GM03348 (cell line): Measurements from ENCODE around the gene ACSL3.
"Not testable (repeated sequence)": the region's sequence is repeated elsewhere in the genome, so short reads cannot be mapped to it uniquely, and the experiment has no call there.

Experiments used
- DNase-seq: peaks from one replicate; pipeline ENCODE4 v3.0.0; 2012; ENCODE audit warnings: low spot score

The ACSL3 gene

DNA sequence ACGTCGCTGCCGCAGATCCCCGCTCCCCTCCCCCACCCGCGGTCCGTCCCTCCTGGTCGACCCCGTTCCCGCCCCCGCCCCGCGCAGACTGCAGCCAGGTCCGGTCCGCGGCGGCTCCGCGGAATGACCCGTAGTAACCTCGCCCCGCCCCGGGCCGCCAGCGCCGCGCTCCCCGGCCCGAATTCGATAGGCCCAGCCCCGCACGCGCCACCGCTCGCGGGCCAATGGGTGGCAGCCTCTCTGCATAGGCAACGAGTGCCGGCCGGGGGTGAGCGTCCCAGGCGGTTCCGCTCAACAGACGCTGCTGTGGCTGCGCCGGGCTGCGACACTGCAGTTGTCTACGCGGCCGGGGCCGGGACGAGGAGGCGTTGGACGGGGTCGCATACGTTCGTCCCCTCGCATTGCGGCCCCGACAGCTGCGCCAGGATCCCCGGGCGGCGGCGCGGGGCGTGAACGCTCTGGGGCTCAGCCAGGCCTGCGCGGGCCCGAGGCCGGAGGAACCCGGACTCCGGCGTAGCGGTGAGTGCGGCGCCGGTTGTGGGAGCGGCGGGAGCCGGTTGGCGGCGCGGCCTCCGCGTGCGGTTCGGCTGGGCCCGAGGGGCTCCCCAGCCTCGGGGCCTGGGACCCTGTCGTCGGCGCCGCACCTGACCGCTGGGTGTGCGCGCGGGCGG is at the start of gene ACSL3:
Gene ACSL3, plus strand, starts transcription at position 297 of the 671 bp plus-strand sequence. CDS start 47,737 bp downstream, outside the sequence.
- DNase-seq: peak; percentile 98

GRCh38 chr2:222811828-222812227 is 49.0 kb upstream of the ACSL3 start:
- DNase-seq: no peak

DNA sequence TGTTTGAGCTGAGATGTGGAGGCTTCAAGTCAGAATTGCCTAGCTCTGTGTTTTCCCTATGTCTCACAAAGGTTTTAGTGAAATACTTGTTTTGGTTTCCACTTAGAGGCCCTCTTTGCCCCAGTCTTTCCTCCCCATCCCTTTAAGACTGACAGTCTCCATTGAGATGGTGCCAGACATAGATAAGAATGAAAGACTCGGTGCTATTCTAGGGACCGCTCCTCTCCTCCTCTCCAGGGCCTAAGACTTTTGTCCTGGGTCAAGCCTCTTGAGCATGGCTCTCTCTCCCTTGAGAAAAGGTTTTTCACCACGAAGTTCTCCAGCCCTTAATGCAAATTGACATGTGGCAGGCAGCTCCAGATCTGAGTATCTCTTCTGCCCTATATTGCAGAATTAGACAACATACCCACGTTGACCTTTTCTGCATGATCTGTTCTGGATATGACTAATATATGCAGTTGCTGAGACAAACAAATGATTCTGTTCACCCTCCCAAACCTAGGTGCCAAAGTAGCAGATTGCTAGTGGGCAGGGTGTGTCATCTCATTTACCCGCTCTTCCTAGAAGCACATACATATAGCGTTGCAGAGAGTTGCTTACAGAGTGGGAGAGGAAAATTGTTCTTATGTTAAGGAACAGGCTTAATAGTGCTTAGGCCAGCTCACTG is 47.5 kb upstream of the ACSL3 start:
- no peak for DNase-seq

DNA sequence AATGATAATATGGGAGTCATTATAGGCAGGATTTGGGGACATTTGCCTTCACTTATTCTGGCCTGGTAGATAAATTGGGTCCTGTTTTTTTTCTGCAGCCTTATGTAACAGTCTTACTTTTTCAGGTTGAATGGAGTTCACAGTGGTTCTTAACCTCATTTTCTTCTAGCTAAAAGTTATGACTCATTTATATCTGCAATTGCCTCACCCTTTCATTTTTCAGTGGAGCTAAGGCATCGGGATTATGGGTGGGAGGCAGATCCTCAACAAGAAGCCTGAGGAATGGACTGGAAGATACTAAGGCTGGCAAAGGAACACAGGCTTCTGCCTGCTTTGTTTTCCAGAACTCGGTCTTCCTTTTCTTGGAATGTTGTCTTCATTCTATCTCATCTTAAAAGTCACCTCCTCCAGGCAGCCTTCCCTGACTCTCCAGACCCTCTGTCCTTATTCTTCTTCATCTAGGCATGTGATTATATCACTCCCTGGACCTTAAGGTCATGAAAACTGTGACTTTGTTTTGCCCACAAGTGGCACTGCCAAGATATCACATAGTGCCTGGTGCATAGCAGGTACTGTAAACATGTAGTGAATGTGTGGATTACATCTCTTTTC is 41.0 kb upstream of the ACSL3 start:
- peak; percentile 69 for DNase-seq

- no peak for DNase-seq
Observed at GRCh38 chr2:222823183-222823930, 37.5 kb upstream of the ACSL3 start.

DNA sequence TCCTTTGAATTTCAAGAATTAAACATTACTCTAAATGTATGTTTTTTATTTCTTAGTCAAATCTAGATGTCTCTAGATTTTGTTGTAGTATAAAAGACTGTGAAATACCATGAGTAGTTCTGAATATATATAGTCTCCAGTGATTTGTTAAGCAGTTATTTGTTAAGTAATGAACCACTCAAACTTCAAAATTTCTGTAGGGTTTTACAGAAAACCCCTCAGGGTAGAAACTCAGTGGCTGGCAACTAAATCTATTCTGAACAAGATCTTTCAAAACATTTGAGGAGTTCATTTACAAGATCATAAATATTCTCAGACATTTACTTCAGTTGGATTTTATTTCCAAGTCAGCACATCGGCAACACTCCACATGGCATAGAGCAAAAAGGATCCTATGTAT is 35.8 kb upstream of the ACSL3 start:
- no peak for DNase-seq

GRCh38 chr2:222827417-222827816 is 33.4 kb upstream of the ACSL3 start:
- DNase-seq: no peak

DNA sequence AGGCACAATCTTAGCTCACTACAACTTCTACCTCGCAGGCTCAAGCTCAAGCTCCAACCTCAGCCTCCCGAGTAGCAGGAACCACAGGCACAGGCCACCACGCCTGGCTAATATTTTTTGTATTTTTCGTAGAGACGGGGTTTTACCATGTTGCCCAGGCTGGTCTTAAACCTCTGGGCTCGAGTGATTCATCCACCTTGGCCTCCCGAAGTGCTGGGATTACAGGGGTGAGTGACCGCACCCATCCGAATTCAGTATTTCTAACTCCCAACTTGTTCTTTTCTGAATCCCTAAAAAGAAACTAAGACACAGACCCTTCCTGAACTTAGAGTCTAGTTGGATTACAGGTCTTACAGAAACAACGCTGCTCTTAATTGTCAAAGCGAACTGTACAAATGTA is 32.3 kb upstream of the ACSL3 start:
- DNase-seq: no peak

DNA sequence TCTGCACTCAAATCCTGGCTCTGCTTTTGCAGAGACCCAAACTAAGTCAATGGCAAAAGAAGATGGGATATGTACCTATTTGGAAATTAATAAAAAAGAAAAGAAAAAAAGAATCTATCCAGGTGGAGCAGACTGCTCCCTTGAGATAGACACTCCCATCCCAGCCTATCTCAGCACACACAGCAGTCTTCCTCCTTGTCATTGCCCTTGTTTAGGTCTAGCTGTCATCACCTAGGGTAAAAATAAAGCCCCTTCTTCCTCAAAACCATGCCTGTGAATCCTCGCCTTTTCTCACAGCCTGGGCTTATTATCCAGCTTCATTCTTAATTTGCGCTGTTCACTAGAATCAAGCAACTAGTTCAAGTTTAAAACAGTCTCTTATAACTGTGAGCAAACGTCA is 30.7 kb upstream of the ACSL3 start:
- no peak for DNase-seq

- no peak for DNase-seq
Observed at GRCh38 chr2:222833410-222833809, 27.4 kb upstream of the ACSL3 start.

GRCh38 chr2:222835143-222835822 is 25.6 kb upstream of the ACSL3 start:
- no peak for DNase-seq

GRCh38 chr2:222835823-222836151 is 25.0 kb upstream of the ACSL3 start:
- DNase-seq: no peak

GRCh38 chr2:222837643-222838056 is 23.2 kb upstream of the ACSL3 start:
- DNase-seq: no peak

- no peak for DNase-seq
Observed at GRCh38 chr2:222840060-222840802, 20.6 kb upstream of the ACSL3 start.

GRCh38 chr2:222842491-222843174 is 18.2 kb upstream of the ACSL3 start:
- DNase-seq: no peak

GRCh38 chr2:222844323-222844722 is 16.5 kb upstream of the ACSL3 start:
- DNase-seq: peak; percentile 75

DNA sequence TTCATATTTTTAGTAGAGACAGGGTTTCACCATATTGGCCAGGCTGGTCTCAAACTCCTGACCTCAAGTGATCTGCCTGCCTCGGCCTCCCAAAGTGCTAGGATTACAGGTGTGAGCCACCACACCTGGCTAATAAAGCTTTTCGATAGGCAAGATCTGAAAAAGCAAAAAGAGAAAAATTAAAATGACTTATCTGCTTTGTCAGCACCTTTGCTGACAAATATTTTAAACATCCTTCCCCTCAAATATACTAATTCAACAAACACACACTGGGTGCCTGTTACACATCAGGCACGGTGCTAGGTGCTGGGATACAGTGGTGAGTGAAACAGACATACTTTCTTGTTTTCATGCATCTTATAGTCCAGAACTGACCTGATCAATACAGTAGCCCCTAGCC is 15.5 kb upstream of the ACSL3 start:
- DNase-seq: not testable (repeated sequence)

DNA sequence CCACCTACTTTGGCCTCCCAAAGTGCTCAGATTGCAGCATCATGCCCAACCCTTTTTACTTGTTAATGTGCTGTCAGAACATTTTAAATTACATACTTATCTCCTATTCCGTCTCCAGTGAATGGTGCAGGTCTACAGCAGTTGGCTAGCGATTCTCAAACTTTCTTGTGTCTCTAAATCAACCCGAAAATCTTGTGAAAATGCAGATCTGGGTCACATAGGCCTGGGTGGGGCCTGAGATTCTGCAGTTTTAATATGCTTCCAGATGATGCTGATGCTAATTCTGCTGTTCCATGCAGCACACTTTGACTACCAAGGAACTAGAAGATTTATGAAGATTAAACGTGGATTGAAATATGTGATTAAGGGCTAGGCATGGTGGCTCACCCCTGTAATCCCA is 14.8 kb upstream of the ACSL3 start:
- no peak for DNase-seq

DNA sequence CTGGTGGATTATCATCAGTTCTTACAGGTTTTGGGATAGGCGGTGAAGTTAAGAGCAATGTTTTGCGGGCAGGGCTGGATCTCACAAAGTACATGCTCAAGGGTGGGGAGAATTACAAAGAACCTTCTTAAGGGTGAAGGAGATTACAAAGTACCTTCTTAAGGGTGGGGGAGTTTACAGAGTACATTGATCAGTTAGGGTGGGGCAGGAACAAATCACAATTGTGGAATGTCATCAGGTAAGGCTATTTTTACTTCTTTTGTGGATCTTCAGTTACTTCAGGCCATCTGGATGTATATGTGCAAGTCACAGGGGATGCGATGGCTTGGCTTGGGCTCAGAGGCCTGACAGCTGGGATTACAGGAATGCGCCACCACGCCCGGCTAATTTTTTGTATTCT is 12.8 kb upstream of the ACSL3 start:
- DNase-seq: not testable (repeated sequence)

DNA sequence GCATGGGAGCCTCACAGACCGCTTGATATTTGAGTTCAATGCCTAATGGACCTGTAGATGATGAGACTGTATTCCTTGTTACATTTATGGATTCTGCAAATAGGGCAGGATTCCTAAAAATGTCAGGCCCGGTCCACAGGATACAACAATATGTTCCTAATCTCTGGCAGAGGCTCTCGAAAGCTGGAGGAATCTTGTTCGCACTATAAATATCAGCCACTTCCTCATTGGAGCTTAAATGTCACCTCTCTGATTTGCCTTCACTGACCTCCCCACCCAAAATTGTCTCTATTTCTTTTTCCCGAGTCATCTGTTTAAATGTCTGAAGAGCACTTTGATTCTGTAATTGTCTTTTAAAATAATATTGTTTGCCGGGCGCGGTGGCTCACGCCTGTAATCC is 12.0 kb upstream of the ACSL3 start:
- no peak for DNase-seq
